Gastrocnemius medialis (tissue), 4 donors: ENCODE data around the gene SERPINE1.

Source experiments
- POLR2A ChIP-seq, 2 donors: fragments of 450-650 bp; IDR thresholded peaks; one replicate each; pipeline ENCODE4 v1.6.1; 2017; ENCODE audit warnings: antibody characterized with exemption in 2 of 2, mild to moderate bottlenecking in 2 of 2, moderate library complexity in 2 of 2
- TF ChIP-seq, protein P1 (sequence below), 5 experiments: fragments of 450-650 bp in 3 of 5; fragments of 200-600 bp in 2 of 5; sonication (generic) in 2 of 5; IDR thresholded peaks in 4 of 5; conservative IDR thresholded peaks in 1 of 5; 1 replicate in 4 of 5; 2 replicates in 1 of 5; pipeline ENCODE4 v1.5.1; 2016 to 2019; ENCODE audit warnings: antibody characterized with exemption in 5 of 5, mild to moderate bottlenecking in 3 of 5, moderate library complexity in 3 of 5

DNA sequence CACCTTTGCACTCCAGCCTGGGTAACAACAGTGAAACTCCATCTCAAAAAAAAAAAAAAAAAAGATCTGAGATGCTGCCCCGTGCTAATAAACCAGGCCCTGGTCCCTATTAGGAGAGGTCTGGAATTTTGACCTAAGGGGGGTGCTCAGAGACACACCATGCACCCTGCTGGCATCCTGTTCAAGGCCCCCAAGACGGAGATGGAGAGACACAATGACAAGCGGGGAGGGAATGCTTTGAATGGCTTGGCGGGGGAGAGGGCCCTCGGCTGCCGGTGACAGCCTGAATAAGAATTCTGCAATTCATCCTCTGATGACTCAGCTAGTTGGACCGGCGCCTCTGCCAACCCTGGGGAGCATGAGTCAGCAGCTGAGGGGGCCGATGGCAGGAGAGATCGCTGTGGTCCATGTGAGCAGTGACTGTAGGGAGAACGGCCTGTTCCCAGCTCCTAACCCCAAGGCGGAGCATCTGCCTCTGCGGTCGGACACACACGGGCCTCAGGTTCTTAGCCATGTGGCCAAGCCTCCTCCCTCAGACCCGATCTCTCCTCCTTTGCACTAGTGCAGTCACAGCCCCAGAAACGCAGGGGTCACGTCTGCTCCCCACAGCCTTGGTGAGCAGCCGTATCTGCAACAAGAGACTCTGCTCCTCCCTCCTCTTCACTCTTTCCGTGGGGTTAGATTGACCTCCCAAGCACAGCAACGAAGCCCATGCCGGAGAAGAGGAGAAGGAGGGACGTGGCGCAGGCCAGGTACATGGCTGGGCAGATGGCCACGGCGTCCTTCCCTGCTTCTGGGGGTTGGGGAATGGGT is 26.7 kb upstream of the SERPINE1 start:
- peak in 1 of 2 donors; percentile 15 for TF ChIP-seq POLR2A (IDR thresholded peaks at IDR 0.05)
- TF ChIP-seq, protein P1, sequence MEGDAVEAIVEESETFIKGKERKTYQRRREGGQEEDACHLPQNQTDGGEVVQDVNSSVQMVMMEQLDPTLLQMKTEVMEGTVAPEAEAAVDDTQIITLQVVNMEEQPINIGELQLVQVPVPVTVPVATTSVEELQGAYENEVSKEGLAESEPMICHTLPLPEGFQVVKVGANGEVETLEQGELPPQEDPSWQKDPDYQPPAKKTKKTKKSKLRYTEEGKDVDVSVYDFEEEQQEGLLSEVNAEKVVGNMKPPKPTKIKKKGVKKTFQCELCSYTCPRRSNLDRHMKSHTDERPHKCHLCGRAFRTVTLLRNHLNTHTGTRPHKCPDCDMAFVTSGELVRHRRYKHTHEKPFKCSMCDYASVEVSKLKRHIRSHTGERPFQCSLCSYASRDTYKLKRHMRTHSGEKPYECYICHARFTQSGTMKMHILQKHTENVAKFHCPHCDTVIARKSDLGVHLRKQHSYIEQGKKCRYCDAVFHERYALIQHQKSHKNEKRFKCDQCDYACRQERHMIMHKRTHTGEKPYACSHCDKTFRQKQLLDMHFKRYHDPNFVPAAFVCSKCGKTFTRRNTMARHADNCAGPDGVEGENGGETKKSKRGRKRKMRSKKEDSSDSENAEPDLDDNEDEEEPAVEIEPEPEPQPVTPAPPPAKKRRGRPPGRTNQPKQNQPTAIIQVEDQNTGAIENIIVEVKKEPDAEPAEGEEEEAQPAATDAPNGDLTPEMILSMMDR (IDR thresholded peaks at IDR 0.05 in 4 of 5, conservative IDR thresholded peaks at IDR 0.05 in 1 of 5): no peak
